ENCODE measurements around the gene FLNC.

Gene FLNC

GRCh38 chr7:128876586-128876977, 46.4 kb downstream of the FLNC start:
- in situ Hi-C loops (cut with MboI; ENCODE audit: low sequenced_read_pairs), result no loop called here

- in situ Hi-C loops (cut with MboI; ENCODE audit: low sequenced_read_pairs), result no loop called here
These were observed 47.0 kb downstream of the FLNC start for GRCh38 chr7:128876978-128877755.

GRCh38 chr7:128877756-128878120, 47.5 kb downstream of the FLNC start:
- in situ Hi-C loops (cut with MboI; ENCODE audit: low sequenced_read_pairs), result no loop called here

GRCh38 chr7:128878226-128879105, 48.3 kb downstream of the FLNC start:
- in situ Hi-C loops (cut with MboI; ENCODE audit: low sequenced_read_pairs), result no loop called here

GRCh38 chr7:128879461-128879938, 49.3 kb downstream of the FLNC start:
- in situ Hi-C loops (cut with MboI; ENCODE audit: low sequenced_read_pairs), result no loop called here

- in situ Hi-C loops (cut with MboI; ENCODE audit: low sequenced_read_pairs), result no loop called here
These were observed 49.9 kb downstream of the FLNC start for GRCh38 chr7:128879939-128880746.

GRCh38 chr7:128880791-128881457, 50.7 kb downstream of the FLNC start:
- in situ Hi-C loops (cut with MboI; ENCODE audit: low sequenced_read_pairs), result no loop called here

- in situ Hi-C loops (cut with MboI; ENCODE audit: low sequenced_read_pairs), result no loop called here
These were observed 51.4 kb downstream of the FLNC start for GRCh38 chr7:128881458-128882125.

GRCh38 chr7:128882134-128882533, 51.9 kb downstream of the FLNC start:
- in situ Hi-C loops (cut with MboI; ENCODE audit: low sequenced_read_pairs), result no loop called here

GRCh38 chr7:128883622-128884448, 53.6 kb downstream of the FLNC start:
- in situ Hi-C loops (cut with MboI; ENCODE audit: low sequenced_read_pairs), result no loop called here

GRCh38 chr7:128884561-128885369, 54.6 kb downstream of the FLNC start:
- in situ Hi-C loops (cut with MboI; ENCODE audit: low sequenced_read_pairs), result no loop called here

GRCh38 chr7:128885370-128886187, 55.4 kb downstream of the FLNC start:
- in situ Hi-C loops (cut with MboI; ENCODE audit: low sequenced_read_pairs), result no loop called here

- in situ Hi-C loops (cut with MboI; ENCODE audit: low sequenced_read_pairs), result no loop called here
These were observed 56.4 kb downstream of the FLNC start for GRCh38 chr7:128886391-128887168.

GRCh38 chr7:128887169-128888038, 57.2 kb downstream of the FLNC start:
- in situ Hi-C loops (cut with MboI; ENCODE audit: low sequenced_read_pairs), result no loop called here

- in situ Hi-C loops (cut with MboI; ENCODE audit: low sequenced_read_pairs), result no loop called here
These were observed 58.0 kb downstream of the FLNC start for GRCh38 chr7:128888039-128888755.

Measured in hTERT RPE-1 (cell line).